EL (cell line): ENCODE measurements around the gene CEACAM3.
"Not testable (repeated sequence)": the region's sequence is repeated elsewhere in the genome, so short reads cannot be mapped to it uniquely, and the experiment has no call there.

Source experiments
- DNase-seq: peaks from one replicate; pipeline ENCODE4 v3.0.0-alpha.2; 2016

CEACAM3 gene

DNA sequence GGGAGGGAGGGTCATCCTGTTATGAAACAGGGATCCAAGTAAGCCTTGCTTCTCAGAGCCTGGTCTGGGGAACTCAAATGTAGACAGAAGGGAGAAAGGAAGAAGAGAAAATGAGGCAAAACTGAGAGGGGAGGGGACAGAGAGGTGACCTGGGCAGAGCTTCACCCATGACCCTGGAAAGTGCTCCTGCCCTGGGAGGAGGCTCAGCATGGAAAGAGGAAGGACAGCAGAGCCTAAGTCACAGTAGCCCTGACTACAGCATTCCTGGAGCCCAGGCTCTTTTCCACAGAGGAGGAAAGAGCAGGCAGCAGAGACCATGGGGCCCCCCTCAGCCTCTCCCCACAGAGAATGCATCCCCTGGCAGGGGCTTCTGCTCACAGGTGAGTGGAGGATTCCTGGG, at the start of gene CEACAM3:
CEACAM3 (plus strand) TSS at position 226 of the 400 bp plus-strand sequence; CDS start at position 317, 91 bp downstream.
- no peak for DNase-seq

DNA sequence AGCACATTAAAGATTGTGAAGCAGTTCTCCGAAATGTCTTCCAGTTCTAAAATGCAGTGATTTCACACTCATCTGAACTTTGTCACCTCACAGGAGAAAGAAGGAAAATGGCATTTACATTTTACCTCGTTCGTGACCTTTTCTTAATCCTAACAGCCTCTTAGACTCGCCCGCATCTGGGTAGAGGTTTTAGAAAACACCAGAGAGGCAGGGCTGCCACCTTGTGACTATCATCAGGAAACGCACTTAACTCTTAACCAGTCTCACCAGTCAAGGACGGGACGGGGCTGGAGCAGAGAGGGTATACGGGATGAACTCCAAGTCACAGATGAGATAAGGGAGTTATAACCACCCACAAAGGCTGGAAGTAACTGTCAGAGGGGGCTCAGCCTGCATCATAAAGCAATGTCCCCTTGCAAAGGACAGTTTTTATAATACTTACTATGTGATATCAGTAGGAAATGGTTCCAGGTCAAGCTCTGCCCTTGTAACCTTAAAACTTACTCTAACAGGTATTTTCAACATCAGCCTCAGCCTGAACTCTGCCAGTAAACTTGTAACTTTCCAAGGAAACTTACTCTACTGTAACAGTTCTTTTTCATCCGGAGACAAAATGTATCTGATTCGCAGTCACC, 49.7 kb upstream of the CEACAM3 start:
- DNase-seq: peak; percentile 49

DNA sequence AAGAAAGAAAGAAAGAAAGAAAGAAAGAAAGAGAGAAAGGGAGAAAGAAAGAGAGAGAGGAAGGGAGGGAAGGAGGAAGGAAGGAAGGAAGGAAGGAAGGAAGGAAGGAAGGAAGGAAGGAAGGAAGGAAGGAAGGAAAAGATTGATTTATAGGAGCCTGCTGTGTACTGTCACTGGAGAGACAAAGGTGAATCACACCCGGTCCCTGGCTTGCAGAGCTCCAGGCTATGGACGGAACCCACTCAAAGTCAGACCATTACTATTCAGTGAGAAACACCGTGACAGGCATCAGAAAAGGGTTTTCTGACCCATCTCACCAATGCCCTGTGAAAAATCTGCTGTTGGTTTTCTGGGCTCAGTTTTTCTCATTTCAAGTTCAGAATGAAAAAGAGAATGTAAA, 48.4 kb upstream of the CEACAM3 start:
- DNase-seq: no peak

DNA sequence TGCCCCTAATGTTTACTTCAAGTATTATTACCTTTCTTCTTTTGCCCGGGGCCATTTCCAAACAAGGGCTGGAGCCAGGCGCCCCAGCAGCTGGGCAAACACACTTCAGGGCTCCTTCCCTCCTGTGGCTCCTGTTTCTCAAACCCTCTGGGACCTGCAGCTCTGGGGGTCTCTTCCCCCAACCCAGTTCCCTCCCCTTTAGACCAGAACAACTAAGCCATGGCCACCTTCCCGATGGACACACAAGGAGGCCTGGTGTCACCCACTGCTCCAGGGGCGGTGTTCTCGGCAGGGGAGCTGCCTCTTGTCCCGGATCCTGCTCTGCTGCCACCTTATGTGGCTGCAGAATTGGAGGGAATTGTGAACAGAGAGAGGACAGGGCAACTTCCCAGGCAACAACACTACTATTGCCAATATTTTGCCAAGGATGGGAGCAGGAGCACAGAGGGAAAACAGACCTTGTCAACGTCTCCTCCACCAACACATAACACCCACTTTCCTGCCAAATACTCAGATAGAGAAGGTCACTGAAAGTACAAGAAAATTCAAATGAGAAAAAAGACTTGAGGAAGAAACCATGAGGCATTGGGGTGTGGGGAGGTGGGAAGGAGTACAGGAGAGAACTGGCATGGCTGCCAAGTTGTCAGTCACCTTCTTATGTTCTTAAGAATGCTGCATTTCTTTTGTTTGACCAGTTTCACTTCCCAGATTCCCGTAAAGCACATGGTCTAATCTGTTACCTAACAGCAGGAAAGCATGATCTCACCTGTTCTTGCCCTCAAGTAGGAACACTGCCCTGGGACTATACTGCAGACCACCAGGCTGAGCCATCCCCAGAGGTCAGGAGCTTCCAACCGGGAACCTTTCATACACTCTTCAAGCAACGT, 45.9 kb upstream of the CEACAM3 start:
- DNase-seq: not testable (repeated sequence)

DNA sequence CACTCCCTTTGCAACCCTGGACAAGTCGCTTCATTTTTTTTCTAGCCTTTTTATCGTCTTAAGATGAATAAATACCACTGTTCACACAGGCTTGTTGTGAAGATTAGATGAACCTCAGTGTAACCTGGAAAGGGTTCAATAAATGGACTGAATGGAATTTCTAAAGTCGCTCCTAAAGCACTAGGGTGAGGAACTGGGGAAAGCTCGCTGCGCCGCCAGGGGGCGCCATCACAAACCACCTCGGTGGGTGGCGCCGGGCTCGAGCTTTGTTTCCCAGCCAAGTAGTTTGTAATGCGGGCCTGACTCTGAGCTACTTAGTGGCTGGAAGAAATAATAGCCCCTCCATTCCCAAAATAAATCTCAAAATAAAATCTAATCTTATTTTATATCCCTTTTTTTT, 43.2 kb upstream of the CEACAM3 start:
- DNase-seq: peak; percentile 35

DNA sequence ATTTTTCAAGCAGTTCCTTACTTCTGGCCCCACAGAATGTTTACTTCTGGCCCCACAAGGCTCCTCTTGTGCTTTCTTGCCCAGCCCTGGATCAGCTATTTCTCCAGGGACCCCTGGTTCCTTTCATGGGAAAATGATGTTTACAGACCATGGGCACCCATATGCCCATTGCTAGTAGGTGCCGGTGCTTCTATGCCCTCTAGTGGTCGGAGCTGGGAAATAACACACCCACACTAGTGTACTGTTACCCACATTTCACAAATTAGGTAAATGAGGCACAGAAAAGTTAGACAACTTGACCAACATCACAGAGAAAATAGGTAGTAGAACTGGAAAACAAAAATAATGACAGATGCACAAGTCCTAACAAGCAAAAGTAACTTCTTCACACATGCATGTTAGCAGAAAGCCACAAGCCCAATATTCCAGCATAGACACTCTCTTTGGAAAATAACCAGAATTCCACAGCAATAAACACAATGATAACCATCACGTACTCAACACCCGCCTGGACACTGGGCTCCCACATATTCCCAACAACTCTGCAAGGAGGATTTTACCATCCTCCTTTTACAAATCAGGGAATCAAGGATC, 42.4 kb upstream of the CEACAM3 start:
- peak; percentile 47 for DNase-seq

DNA sequence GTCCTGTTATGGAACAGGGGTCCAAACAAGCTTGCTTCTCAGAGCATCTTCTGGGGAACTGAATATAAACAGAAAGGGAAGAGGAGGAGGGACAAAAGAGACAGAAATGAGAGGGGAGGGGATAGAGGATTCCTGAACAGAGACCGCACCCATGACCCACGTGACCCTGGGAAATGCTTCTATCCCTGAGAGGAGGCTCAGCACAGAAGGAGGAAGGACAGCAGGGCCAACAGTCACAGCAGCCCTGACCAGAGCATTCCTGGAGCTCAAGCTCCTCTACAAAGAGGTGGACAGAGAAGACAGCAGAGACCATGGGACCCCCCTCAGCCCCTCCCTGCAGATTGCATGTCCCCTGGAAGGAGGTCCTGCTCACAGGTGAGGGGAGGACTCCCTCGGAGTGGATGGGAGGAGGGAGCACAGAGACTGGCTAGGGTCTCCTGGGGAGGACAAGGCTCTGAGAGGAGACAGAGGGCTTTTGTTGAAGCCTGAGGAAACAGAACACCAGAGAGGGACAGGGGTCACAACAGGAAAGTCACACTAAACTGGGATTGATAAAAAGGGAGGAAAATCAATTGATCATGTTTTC, 41.0 kb upstream of the CEACAM3 start, which contains the start of gene CEACAM6:
CEACAM6 (plus strand) TSS at position 203 of the 586 bp plus-strand sequence; CDS start at position 312, 109 bp downstream.
- DNase-seq: no peak

DNA sequence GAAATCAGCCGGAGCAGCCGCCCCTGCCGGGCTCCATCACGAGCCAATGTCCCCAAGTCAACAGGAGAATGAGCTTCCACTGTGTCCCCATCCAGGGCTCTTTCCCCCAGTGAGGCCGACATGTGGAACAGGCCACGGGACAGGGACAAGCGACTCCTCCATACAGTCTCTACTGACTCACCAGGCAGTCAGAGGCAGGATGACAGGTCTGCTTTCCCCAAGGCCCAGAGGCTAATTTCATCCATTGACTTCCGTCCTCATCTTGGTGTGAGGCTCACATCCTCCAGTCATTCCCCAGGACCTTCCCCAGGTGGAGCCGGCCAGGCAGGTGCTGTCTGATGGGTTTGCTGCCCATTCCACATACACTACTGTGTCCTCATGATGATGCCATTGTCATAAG, 37.5 kb upstream of the CEACAM3 start:
- peak; percentile 9 for DNase-seq

DNA sequence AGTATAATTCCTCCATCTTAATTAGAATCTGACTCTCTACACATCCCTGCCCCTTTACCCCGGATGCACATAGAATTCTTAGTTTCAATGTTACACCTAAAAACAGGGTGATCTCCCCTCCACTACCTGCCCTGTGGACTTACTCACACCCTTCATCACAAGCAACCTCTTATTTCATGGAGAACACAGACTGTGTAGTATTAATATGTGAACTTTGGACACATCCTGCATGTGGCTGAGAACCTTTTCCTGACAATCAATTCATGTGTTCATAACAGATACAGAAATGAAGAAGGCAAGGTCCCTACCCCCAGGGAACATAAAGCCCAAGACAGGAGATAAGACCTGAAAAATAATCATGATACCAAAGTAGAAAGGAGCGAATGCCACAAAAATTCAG, 29.3 kb upstream of the CEACAM3 start:
- DNase-seq: no peak

DNA sequence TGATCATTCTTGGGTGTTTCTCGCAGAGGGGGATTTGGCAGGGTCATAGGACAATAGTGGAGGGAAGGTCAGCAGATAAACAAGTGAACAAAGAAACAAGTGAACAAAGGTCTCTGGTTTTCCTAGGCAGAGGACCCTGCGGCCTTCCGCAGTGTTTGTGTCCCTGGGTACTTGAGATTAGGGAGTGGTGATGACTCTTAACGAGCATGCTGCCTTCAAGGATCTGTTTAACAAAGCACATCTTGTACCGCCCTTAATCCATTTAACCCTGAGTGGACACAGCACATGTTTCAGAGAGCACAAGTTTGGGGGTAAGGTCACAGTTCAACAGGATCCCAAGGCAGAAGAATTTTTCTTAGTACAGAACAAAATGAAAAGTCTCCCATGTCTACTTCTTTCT, 28.3 kb upstream of the CEACAM3 start:
- DNase-seq: not testable (repeated sequence)

DNA sequence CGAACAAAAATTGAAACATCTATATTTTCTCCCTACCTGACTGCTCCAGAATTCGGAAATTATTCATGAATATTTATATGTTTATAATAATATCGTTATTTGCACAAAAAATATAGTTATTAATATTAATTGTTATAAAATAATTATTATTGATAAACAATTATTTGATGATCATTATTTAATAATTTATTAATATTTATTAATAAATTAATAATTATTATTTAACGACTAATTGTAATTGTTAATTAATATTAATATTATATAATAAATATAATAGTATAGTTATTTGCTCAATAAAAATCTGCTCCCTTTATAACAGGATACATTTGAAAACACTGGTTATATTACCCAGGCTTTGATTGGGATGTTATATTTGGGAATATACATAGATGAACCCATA, 26.8 kb upstream of the CEACAM3 start:
- no peak for DNase-seq

DNA sequence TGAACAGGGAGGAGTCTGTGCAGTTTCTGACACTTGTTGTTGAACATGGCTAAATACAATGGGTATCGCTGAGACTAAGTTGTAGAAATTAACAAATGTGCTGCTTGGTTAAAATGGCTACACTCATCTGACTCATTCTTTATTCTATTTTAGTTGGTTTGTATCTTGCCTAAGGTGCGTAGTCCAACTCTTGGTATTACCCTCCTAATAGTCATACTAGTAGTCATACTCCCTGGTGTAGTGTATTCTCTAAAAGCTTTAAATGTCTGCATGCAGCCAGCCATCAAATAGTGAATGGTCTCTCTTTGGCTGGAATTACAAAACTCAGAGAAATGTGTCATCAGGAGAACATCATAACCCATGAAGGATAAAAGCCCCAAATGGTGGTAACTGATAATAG, 25.0 kb upstream of the CEACAM3 start:
- DNase-seq: no peak

DNA sequence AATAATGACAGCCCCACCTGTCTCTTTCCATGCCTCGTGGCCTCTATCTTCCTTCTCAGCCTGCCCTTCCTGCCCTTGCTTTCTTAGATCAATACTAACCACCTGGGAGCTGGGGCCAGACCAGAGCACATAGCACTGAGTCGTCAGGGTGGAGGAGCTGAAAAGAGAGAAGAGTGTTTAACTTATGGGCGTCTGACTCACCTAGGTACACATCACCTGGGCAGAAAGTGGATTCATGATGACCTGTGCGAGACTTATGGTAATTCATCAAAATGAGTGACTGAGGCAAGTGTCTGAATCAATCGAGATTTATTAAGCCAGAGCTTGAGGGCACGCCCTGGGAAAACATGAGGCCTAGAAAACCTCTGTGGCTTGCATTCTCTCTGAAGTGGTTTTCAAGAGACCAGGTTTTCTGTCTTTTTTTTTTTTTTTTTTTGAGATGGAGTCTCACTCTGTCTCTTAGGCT, 21.8 kb upstream of the CEACAM3 start:
- DNase-seq: no peak

DNA sequence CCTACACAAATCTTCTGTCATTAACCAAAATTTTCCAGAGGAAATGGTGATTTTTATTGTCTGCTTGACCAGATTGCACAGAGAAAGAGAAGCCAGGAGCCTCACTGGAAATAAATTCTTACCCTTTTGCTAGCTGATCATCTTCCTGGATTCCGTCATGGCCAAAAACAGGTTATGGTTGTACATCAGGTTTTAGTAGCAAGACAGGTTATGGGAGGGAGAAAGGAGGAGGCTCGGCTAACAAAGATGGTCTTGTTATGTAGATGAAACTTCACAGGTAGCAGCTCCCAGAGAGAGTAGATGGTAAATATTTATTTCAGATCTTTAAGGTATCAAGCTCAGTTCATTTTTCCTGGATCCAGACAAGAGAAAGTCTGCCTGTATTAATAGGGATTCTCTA, 19.7 kb upstream of the CEACAM3 start:
- no peak for DNase-seq

DNA sequence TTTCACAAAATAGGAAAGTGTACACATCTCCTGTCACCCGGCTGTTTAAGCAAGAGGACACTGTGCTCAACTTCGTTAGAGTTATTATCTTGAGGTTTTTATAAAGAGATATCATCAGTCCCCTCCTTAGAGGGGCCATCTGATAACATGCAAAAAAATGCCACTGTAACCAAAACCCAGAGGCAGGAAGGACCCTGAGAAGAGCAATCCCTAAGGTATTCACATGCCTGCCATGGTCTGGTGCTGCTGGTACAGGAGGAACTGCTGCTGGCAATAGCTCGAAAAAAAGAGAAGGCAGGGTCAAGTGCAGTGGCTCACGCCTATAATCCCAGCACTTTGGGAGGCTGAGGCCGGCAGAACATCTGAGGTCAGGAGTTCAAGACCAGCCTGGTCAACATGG, 12.8 kb upstream of the CEACAM3 start:
- DNase-seq: no peak

DNA sequence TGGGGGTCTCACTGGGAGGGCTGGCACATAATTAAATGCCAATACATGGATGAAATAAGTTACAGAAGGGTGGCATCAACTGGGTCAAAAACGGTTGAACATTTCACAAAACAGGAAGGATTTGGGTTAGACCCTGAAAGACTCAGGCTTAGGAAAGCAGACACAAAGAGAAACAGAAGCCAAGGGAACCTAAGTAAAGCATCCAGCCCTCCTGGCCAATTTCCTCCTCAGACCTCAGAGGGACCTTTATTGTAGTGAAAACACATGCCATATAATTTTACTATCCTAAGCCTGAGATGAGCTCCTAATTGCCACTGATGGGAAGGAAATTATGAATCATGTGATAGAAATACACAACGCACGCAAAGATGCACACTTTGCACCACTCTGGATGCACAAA, 12.1 kb upstream of the CEACAM3 start:
- DNase-seq: no peak

DNA sequence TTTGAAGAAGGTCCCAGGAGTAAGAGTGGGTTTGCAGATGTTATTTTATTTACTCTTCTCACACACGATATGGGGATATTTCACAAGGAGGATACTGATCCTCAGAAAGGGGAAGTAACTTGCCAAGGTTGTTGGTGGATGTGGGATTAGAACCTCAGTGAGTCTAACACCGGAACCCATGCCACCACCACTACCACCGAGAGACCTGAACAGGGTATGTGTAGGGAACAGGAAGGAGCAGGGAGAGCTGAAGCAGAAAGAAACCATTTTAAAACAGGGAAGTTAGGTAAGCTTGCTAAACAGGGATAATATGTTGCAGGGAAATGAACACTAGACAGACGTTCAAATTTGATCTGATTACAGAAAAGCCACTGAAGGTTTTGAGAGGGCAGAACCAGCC, 11.6 kb upstream of the CEACAM3 start:
- no peak for DNase-seq

DNA sequence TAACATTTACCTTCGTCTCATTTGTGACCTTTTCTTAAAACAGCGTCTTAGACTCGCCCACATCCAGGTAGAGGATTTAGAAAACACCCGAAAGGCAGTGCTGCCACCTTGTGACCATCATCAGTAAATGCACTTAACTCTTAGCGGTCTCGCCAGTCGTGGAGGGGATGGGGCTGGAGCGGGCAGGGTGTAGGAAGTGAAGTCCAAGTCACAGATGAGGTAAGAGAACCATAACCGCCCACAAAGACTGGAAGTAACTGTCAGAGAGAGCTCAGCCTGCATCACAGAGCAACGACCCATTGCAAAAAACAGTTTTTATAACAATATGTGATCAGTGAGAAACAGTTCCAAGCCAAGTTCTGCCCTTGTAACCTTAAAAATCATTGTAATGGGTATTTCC, 10.7 kb upstream of the CEACAM3 start:
- peak; percentile 66 for DNase-seq

DNA sequence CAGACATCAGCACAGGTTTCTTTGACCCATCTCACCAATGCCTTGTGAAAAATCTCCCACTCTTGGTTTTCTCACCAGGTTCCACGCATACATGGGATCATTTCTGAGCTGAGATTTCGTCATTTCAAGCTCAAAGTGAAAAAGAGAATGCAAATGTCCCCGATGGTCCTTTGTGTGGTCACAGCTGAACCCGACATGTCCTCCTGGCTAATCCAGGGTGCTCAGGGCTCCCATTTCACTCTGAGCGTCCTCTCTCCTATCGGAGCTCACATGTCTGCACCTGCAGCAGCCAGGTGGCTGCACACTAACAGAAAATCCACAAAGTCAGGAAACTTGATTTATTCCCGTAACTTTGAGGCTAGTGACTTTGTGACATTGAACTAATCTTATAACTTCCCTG, 9.3 kb upstream of the CEACAM3 start:
- no peak for DNase-seq

DNA sequence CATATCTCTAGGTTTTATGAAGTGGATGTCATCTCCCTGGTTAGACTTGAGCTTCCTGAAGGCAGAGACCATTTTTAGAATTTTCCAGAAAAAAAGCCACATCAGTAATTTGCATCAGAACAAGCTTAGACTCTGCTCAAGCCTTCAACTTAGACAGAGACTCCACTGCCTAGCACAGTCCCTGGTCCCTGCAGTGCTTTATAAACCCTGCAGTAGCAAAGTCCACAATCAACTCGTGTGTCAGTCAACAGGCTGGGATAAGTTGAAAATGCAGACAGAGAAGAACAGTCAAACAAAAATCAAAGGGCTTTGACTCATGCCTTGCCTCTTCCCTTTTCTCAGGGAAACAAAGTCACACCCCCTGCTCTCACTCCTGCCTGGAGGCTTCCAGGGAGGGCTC, 7.9 kb upstream of the CEACAM3 start:
- not testable (repeated sequence) for DNase-seq

DNA sequence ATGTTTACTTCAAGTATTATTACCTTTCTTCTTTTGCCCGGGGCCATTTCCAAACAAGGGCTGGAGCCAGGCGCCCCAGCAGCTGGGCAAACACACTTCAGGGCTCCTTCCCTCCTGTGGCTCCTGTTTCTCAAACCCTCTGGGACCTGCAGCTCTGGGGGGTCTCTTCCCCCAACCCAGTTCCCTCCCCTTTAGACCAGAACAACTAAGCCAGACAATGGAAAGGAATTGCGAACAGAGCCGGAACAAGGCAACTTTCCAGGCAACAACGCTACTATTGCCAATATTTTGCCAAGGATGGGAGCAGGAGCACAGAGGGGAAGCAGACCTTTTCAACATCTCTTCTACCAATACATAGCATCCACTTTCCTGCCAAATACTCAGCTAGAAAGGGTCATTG, 7.3 kb upstream of the CEACAM3 start:
- not testable (repeated sequence) for DNase-seq

DNA sequence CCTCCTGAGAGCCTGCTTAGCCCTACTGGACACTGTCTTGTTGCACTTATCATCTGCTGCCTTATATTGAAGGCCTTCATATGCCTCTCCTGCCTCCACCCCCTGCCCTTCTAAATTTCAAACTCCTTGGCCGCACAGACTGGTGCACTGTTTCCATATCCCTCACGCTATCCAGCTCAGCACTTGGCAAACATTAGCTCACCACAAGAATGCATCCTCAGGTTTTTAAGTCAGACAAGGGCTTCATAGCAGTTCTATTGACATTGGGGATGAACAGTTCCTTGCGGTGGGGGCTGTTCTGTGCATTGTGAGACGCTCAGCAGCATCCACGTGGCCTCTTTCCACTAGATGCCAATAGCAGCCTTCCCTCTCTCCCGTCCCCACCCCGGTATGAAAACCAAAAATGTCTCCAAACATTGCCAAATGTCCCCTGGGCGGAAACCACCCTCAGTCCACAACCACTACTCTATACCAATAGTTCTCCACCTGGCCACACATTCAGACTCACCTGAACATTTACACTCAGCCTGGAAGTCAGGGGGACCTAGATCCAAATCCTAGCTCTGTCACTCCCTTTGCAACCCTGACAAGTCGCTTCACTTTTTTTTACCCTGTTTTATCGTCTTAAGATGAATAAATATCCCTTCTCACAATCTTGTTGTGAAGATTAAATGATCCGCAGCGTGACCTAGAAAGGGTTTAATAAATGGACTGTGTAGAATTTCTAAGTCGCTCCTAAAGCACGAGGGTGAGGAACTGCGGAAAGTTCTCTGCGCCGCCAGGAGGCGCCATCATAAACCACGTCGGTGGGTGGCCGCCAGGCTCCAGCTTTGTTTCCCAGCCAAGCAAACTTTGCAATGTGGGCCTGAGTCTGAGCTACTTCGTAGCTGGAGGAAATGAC, 3.6 kb upstream of the CEACAM3 start:
- peak; percentile 32 for DNase-seq
